Suprapubic skin (tissue), 4 donors: Measurements from ENCODE around the gene GPA33. TPM values are rescaled to one million over a fixed set of nuclear protein-coding genes. Genes with fewer than 3 reads are reported as not detected.

ENCODE experiments used
- DNase-seq, 2 donors: peaks; one replicate each; pipeline ENCODE4 v3.0.0-alpha.2; 2019; ENCODE audit warnings: low spot score in 2 of 2
- H3K27ac ChIP-seq: fragments of 200-600 bp; sonication (generic); one replicate; pipeline ENCODE4 v1.5.1; 2019
- H3K27me3 ChIP-seq: fragments of 200-600 bp; sonication (generic); one replicate; pipeline ENCODE4 v1.5.1; 2019
- H3K36me3 ChIP-seq: fragments of 200-600 bp; sonication (generic); one replicate; pipeline ENCODE4 v1.5.1; 2019
- H3K4me1 ChIP-seq: fragments of 200-600 bp; sonication (generic); one replicate; pipeline ENCODE4 v1.5.1; 2019
- H3K4me3 ChIP-seq: fragments of 200-600 bp; sonication (generic); one replicate; pipeline ENCODE4 v1.5.1; 2019; ENCODE audit warnings: mild to moderate bottlenecking
- H3K9me3 ChIP-seq: fragments of 200-600 bp; sonication (generic); one replicate; pipeline ENCODE4 v1.5.1; 2019
- EP300 ChIP-seq: sonication (generic); formaldehyde crosslinking; IDR thresholded peaks from one replicate; pipeline ENCODE4 v1.6.1; 2017; ENCODE audit warnings: antibody characterized with exemption
- POLR2A ChIP-seq, 2 donors: fragments of 450-650 bp; IDR thresholded peaks; one replicate each; pipeline ENCODE4 v1.6.1; 2017; ENCODE audit warnings: antibody characterized with exemption in 2 of 2, mild to moderate bottlenecking in 2 of 2, moderate library complexity in 2 of 2
- POLR2AphosphoS5 ChIP-seq, 3 donors: sonication (generic); formaldehyde crosslinking; IDR thresholded peaks; one replicate each; pipeline ENCODE4 v1.6.1; 2017; ENCODE audit warnings: antibody characterized with exemption in 3 of 3
- WGBS: methylation state at CpG from one replicate; pipeline ENCODE4 v1.1.5; 2018; 5-methylcytosine and 5-hydroxymethylcytosine counted together
- total RNA-seq, 4 donors: library from RNA; depleted of rRNA; stranded (reverse); fragments of >200 nt; gene quantifications; one replicate each; pipeline ENCODE4 v1.1.0, GENCODE V29; 2016
- TF ChIP-seq, protein P1 (sequence below), 2 donors: fragments of 200-600 bp in 1 of 2; fragments of 450-650 bp in 1 of 2; sonication (generic) in 1 of 2; IDR thresholded peaks; one replicate each; pipeline ENCODE4 v1.5.1; 2016 to 2019; ENCODE audit warnings: antibody characterized with exemption in 2 of 2, mild to moderate bottlenecking in 1 of 2, moderate library complexity in 1 of 2

Gene GPA33
- total RNA-seq, 4 donors from 2014 or later: 0.15 TPM; not detected in 3

DNA sequence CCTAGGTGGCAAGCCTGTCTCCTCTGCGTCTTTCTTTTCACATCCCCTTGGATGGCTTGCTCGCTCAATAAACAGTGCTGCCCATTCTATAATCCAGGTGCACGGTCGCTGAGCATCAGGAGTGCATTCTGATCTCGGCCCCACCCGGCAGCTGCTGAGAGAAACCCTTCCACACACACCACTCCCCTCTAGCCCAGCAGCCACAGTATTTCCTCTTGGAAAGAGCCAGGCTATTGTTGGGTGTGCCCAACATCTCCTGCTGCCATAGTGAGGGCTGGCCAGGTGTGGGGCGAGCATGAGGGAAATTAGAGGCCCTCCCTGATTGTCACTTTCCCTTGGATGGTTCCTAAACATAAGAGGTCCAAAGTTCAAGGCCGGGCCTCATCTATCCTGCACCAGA, 24.7 kb downstream of the GPA33 start:
- 83% methylated on average over 7 of the region's 8 CpGs for WGBS
- Histone ChIP-seq H3K27ac (no peak overlapping the region), H3K27me3 (peaks cover 3% of the 10 kb centered on the region), H3K36me3 (no peaks in the 10 kb centered on the region), H3K9me3 (no peaks in the 10 kb centered on the region), H3K4me1 (peaks cover 8% of the 10 kb centered on the region), H3K4me3 (no peak overlapping the region)
- no peak for DNase-seq
- TF ChIP-seq, protein P1, sequence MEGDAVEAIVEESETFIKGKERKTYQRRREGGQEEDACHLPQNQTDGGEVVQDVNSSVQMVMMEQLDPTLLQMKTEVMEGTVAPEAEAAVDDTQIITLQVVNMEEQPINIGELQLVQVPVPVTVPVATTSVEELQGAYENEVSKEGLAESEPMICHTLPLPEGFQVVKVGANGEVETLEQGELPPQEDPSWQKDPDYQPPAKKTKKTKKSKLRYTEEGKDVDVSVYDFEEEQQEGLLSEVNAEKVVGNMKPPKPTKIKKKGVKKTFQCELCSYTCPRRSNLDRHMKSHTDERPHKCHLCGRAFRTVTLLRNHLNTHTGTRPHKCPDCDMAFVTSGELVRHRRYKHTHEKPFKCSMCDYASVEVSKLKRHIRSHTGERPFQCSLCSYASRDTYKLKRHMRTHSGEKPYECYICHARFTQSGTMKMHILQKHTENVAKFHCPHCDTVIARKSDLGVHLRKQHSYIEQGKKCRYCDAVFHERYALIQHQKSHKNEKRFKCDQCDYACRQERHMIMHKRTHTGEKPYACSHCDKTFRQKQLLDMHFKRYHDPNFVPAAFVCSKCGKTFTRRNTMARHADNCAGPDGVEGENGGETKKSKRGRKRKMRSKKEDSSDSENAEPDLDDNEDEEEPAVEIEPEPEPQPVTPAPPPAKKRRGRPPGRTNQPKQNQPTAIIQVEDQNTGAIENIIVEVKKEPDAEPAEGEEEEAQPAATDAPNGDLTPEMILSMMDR (IDR thresholded peaks at IDR 0.05): no peak
- TF ChIP-seq POLR2AphosphoS5 (IDR thresholded peaks at IDR 0.05) (no peak), EP300 (no peak), POLR2A (IDR thresholded peaks at IDR 0.05) (no peak)

- peaks cover 9% of the 10 kb centered on the region for H3K27me3 ChIP-seq
- no peaks in the 10 kb centered on the region for H3K36me3 ChIP-seq
- H3K27ac ChIP-seq: no peak overlapping the region
- H3K9me3 ChIP-seq: no peaks in the 10 kb centered on the region
- TF ChIP-seq EP300 (no peak), POLR2AphosphoS5 (IDR thresholded peaks at IDR 0.05) (no peak), POLR2A (IDR thresholded peaks at IDR 0.05) (no peak)
- TF ChIP-seq, protein P1 (IDR thresholded peaks at IDR 0.05): no peak
- H3K4me1 ChIP-seq: peaks cover 8% of the 10 kb centered on the region
- 82% methylated on average over 9 of the region's 9 CpGs for WGBS
- H3K4me3 ChIP-seq: no peak overlapping the region
- no peak for DNase-seq
Observed at GRCh38 chr1:167064621-167065020, 25.6 kb downstream of the GPA33 start.

- H3K4me1 ChIP-seq: peaks cover 6% of the 10 kb centered on the region
- no peak overlapping the region for H3K27ac ChIP-seq
- H3K4me3 ChIP-seq: no peak overlapping the region
- DNase-seq: no peak
- TF ChIP-seq POLR2AphosphoS5 (IDR thresholded peaks at IDR 0.05) (no peak), EP300 (no peak), POLR2A (IDR thresholded peaks at IDR 0.05) (no peak)
- TF ChIP-seq, protein P1 (IDR thresholded peaks at IDR 0.05): no peak
- WGBS: 87% methylated on average over 3 of the region's 3 CpGs
- H3K9me3 ChIP-seq: no peaks in the 10 kb centered on the region
- no peaks in the 10 kb centered on the region for H3K36me3 ChIP-seq
- peaks cover 10% of the 10 kb centered on the region for H3K27me3 ChIP-seq
Observed at GRCh38 chr1:167061073-167061464, 29.1 kb downstream of the GPA33 start.

DNA sequence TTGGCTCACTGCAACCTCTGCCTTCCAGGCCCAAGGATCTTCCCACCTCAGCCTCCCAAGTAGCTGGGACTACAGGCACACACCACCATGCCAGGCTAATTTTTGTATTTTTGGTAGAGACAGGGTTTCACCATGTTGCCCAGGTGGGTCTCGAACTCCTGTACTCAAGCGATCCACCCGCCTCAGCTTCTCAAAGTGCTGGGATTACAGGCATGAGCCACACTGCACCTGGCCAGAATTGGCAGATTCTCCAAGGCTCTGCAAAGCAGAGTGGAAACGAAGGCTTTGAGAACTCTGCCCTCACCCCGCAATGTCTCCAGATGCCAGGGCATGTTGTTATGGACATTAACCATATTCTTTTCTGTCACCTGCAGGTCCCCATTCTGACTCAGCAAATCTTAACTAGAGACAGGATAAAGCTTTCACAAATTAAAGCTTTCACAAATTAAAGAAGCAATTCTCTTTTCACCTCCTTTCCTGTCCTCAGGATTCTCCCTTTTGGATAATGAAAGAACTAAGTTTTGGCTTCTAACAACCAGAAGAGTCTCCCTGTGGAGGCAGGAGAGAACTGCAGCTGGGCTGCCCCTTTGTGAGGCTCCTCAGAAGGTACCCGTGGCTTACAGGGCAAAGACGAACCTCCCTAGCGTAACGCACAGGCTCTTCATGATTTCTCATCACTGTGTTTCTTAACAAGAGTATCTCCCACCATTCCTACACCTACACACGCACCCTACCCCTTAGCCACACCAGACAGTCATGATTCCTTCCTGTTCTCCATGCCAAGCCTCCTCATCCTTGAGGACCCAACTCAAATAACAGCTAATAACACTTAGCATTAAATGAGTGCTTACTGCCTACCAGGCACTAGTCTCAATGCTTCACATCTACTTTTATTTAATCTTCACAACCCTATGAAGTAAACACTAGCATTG, 29.8 kb downstream of the GPA33 start:
- DNase-seq: no peak
- WGBS: 72% methylated on average over 10 of the region's 10 CpGs
- peaks cover 6% of the 10 kb centered on the region for H3K4me1 ChIP-seq

DNA sequence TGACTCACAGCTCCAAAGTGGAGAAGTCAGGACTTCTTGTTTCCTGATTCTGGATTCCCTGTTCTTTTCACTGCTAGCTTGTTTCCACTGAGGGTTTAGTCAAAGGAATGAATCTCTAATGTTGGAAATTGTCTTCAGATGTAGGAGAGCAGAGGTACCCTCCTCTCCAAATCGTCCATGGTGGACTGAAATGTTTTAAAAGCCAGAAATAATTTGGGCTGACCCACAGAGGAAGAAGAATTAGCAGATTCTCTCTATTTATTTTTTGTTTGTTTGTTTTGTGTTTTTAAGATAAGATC, 30.4 kb downstream of the GPA33 start:
- DNase-seq: no peak
- no peak overlapping the region for H3K4me3 ChIP-seq
- H3K27me3 ChIP-seq: peaks cover 20% of the 10 kb centered on the region
- H3K27ac ChIP-seq: no peak overlapping the region
- H3K9me3 ChIP-seq: no peaks in the 10 kb centered on the region
- peaks cover 6% of the 10 kb centered on the region for H3K4me1 ChIP-seq
- H3K36me3 ChIP-seq: no peaks in the 10 kb centered on the region
- WGBS: 16% methylated on average over 1 of the region's 1 CpG
- TF ChIP-seq POLR2A (IDR thresholded peaks at IDR 0.05) (no peak), EP300 (no peak), POLR2AphosphoS5 (IDR thresholded peaks at IDR 0.05) (no peak)
- TF ChIP-seq, protein P1 (IDR thresholded peaks at IDR 0.05): no peak

More for the DNA sequence above, 29.8 kb downstream of the GPA33 start:
- H3K9me3 ChIP-seq: no peaks in the 10 kb centered on the region
- peaks cover 13% of the 10 kb centered on the region for H3K27me3 ChIP-seq
- TF ChIP-seq, protein P1 (IDR thresholded peaks at IDR 0.05): peak in 1 of 2 donors; percentile 17
- no peak for TF ChIP-seq POLR2AphosphoS5 (IDR thresholded peaks at IDR 0.05)
- H3K4me3 ChIP-seq: no peak overlapping the region
- H3K36me3 ChIP-seq: no peaks in the 10 kb centered on the region
- no peak overlapping the region for H3K27ac ChIP-seq
